GM12891 (cell line): ENCODE results near the gene CNTLN.
"Not testable (repeated sequence)": the region's sequence is repeated elsewhere in the genome, so short reads cannot be mapped to it uniquely, and the experiment has no call there.

Experiments
- DNase-seq: peaks from one replicate; pipeline ENCODE4 v3.0.0; 2011; ENCODE audit warnings: low spot score; ENCODE audit not compliant: insufficient read length
- FAIRE-seq: peaks from 2 replicates; lab custom pipeline; 2011; peaks lifted over from hg19 to GRCh38; lab: Jason Lieb, UNC
- PAX5 ChIP-seq: IDR thresholded peaks from 2 replicates; pipeline ENCODE4 v1.6.1; 2011; ENCODE audit warnings: low read length, moderate library complexity, mild to moderate bottlenecking; ENCODE audit not compliant: insufficient read depth, severe bottlenecking
- POLR2A ChIP-seq: IDR thresholded peaks from 2 replicates; pipeline ENCODE4 v1.6.1; 2011; ENCODE audit warnings: low read depth, low read length, control low read depth
- POLR2AphosphoS5 ChIP-seq: IDR thresholded peaks from 2 replicates; pipeline ENCODE4 v1.6.1; 2011; ENCODE audit warnings: low read depth, low read length, control low read depth
- POU2F2 ChIP-seq: IDR thresholded peaks from 2 replicates; pipeline ENCODE4 v1.6.1; 2011; ENCODE audit warnings: low read depth, mild to moderate bottlenecking, control low read depth, low read length, moderate library complexity
- SPI1 ChIP-seq: IDR thresholded peaks from 2 replicates; pipeline ENCODE4 v1.6.1; 2011; ENCODE audit warnings: low read depth, low read length, control low read depth
- TAF1 ChIP-seq: IDR thresholded peaks from 2 replicates; pipeline ENCODE4 v1.6.1; 2011; ENCODE audit warnings: low read depth, low read length, control low read depth

Gene CNTLN

GRCh38 chr9:17349831-17350230, 215.0 kb downstream of the CNTLN start:
- no peak for TF ChIP-seq TAF1
- no peak for TF ChIP-seq POU2F2
- no peak for TF ChIP-seq SPI1
- no peak for TF ChIP-seq POLR2AphosphoS5
- no peak for TF ChIP-seq POLR2A
- DNase-seq (no peak), FAIRE-seq (no peak)

- FAIRE-seq, DNase-seq: not testable (repeated sequence)
These were observed 219.2 kb downstream of the CNTLN start for GRCh38 chr9:17354006-17354405.

- FAIRE-seq (no peak), DNase-seq (no peak)
- TF ChIP-seq POU2F2 (no peak), POLR2AphosphoS5 (no peak), TAF1 (no peak)
These were observed 226.5 kb downstream of the CNTLN start for GRCh38 chr9:17361378-17361777.

GRCh38 chr9:17367035-17367434, 232.2 kb downstream of the CNTLN start:
- no peak for TF ChIP-seq POLR2AphosphoS5
- TF ChIP-seq POLR2A = no peak
- TF ChIP-seq POU2F2 = no peak
- no peak for TF ChIP-seq SPI1
- TF ChIP-seq TAF1 = no peak
- TF ChIP-seq PAX5 = no peak
- no peak for FAIRE-seq

GRCh38 chr9:17380126-17380861, 245.5 kb downstream of the CNTLN start:
- FAIRE-seq (no peak), DNase-seq (no peak)
- no peak for TF ChIP-seq PAX5
- no peak for TF ChIP-seq POLR2AphosphoS5
- TF ChIP-seq TAF1 = no peak
- no peak for TF ChIP-seq POU2F2
- no peak for TF ChIP-seq POLR2A
- TF ChIP-seq SPI1 = no peak

More at GRCh38 chr9:17367035-17367434, 232.2 kb downstream of the CNTLN start:
- DNase-seq = no peak

- no peak for FAIRE-seq
- no peak for TF ChIP-seq POU2F2
- no peak for TF ChIP-seq SPI1
- no peak for TF ChIP-seq TAF1
- no peak for TF ChIP-seq PAX5
- no peak for TF ChIP-seq POLR2AphosphoS5
- no peak for TF ChIP-seq POLR2A
- DNase-seq = no peak
These were observed 252.7 kb downstream of the CNTLN start for GRCh38 chr9:17387565-17387964.

GRCh38 chr9:17389026-17389425, 254.2 kb downstream of the CNTLN start:
- no peak for FAIRE-seq
- no peak for TF ChIP-seq TAF1
- TF ChIP-seq POLR2AphosphoS5 = no peak
- no peak for DNase-seq

GRCh38 chr9:17394881-17395510, 260.2 kb downstream of the CNTLN start:
- FAIRE-seq (no peak), DNase-seq (no peak)
- no peak for TF ChIP-seq SPI1
- no peak for TF ChIP-seq TAF1
- no peak for TF ChIP-seq POLR2A
- TF ChIP-seq POU2F2 = no peak
- no peak for TF ChIP-seq POLR2AphosphoS5
- no peak for TF ChIP-seq PAX5

- FAIRE-seq, DNase-seq: not testable (repeated sequence)
These were observed 262.4 kb downstream of the CNTLN start for GRCh38 chr9:17397166-17397728.

- FAIRE-seq (no peak), DNase-seq (no peak)
- TF ChIP-seq POLR2AphosphoS5 = no peak
- no peak for TF ChIP-seq PAX5
- no peak for TF ChIP-seq POU2F2
- TF ChIP-seq SPI1 = no peak
- TF ChIP-seq TAF1 = no peak
- no peak for TF ChIP-seq POLR2A
These were observed 263.5 kb downstream of the CNTLN start for GRCh38 chr9:17398350-17398749.
